Panc1 (cell line): ENCODE data around the gene PIN1.

Experiments used
- POLR2AphosphoS5 ChIP-seq: IDR thresholded peaks from 2 replicates; pipeline ENCODE4 v1.6.1; 2012; ENCODE audit warnings: mild to moderate bottlenecking, low read depth, low read length, moderate library complexity
- SIN3A ChIP-seq: IDR thresholded peaks from 2 replicates; pipeline ENCODE4 v1.6.1; 2012; ENCODE audit warnings: low read depth, mild to moderate bottlenecking, low read length, moderate library complexity, borderline replicate concordance; ENCODE audit not compliant: insufficient read depth
- TF ChIP-seq, protein P1 (sequence below): fragments of 450-650 bp; IDR thresholded peaks from 2 replicates; pipeline ENCODE4 v1.5.1; 2017; ENCODE audit warnings: mild to moderate bottlenecking
- TF ChIP-seq, protein P2 (sequence below), 2 experiments: IDR thresholded peaks; 2 replicates each; pipeline ENCODE4 v1.6.1; 2011 to 2012; ENCODE audit warnings: low read depth in 2 of 2, control low read depth in 1 of 2, low read length in 1 of 2, mild to moderate bottlenecking in 1 of 2, moderate library complexity in 1 of 2; ENCODE audit not compliant: insufficient read depth in 1 of 2

DNA sequence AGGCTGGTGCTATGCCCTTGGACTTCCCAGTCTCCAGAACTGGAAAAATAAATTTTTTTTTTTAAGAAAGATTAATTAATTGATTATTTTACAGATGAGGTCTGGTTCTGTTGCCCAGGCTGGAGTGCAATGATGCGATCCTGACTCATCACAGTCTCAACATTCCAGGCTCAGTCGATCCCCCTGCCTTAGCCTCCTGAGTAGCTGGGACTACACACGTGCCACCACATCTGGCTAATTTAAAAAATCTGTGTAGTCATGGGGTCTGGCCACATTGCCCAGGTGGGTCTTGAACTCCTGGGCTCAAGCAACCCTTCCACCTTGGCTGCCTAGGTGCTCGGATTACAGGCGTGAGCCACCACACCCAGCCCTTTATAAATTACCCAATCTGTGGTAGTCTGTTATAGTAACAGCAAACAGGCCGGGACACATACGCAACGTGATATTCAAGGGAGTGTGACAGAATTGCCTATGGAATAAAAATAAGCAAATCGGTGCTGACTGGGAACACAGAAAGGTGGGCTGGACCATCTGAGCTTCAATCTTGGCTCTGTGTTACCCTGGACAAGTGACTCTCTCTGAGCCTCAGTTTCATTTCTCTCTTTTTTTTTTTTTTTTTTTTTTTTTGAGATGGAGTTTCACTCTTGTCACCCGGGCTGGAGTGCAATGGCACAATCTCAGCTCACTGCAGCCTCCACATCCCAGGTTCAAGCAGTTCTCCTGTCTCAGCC is 42.8 kb downstream of the PIN1 start:
- no peak for TF ChIP-seq SIN3A
- TF ChIP-seq, protein P1, sequence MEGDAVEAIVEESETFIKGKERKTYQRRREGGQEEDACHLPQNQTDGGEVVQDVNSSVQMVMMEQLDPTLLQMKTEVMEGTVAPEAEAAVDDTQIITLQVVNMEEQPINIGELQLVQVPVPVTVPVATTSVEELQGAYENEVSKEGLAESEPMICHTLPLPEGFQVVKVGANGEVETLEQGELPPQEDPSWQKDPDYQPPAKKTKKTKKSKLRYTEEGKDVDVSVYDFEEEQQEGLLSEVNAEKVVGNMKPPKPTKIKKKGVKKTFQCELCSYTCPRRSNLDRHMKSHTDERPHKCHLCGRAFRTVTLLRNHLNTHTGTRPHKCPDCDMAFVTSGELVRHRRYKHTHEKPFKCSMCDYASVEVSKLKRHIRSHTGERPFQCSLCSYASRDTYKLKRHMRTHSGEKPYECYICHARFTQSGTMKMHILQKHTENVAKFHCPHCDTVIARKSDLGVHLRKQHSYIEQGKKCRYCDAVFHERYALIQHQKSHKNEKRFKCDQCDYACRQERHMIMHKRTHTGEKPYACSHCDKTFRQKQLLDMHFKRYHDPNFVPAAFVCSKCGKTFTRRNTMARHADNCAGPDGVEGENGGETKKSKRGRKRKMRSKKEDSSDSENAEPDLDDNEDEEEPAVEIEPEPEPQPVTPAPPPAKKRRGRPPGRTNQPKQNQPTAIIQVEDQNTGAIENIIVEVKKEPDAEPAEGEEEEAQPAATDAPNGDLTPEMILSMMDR, result no peak
- TF ChIP-seq, protein P2, sequence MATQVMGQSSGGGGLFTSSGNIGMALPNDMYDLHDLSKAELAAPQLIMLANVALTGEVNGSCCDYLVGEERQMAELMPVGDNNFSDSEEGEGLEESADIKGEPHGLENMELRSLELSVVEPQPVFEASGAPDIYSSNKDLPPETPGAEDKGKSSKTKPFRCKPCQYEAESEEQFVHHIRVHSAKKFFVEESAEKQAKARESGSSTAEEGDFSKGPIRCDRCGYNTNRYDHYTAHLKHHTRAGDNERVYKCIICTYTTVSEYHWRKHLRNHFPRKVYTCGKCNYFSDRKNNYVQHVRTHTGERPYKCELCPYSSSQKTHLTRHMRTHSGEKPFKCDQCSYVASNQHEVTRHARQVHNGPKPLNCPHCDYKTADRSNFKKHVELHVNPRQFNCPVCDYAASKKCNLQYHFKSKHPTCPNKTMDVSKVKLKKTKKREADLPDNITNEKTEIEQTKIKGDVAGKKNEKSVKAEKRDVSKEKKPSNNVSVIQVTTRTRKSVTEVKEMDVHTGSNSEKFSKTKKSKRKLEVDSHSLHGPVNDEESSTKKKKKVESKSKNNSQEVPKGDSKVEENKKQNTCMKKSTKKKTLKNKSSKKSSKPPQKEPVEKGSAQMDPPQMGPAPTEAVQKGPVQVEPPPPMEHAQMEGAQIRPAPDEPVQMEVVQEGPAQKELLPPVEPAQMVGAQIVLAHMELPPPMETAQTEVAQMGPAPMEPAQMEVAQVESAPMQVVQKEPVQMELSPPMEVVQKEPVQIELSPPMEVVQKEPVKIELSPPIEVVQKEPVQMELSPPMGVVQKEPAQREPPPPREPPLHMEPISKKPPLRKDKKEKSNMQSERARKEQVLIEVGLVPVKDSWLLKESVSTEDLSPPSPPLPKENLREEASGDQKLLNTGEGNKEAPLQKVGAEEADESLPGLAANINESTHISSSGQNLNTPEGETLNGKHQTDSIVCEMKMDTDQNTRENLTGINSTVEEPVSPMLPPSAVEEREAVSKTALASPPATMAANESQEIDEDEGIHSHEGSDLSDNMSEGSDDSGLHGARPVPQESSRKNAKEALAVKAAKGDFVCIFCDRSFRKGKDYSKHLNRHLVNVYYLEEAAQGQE (IDR thresholded peaks at IDR 0.05; ENCODE audit: insufficient read depth in 1 of 2, low read depth in 2 of 2, low read length in 1 of 2), result no peak
- no peak for TF ChIP-seq POLR2AphosphoS5
